GM18526 (cell line): ENCODE measurements around the gene GPR17.

ENCODE experiments used
- POLR2A ChIP-seq: IDR thresholded peaks from 3 replicates; pipeline ENCODE4 v1.6.1; 2011; ENCODE audit not compliant: insufficient read length; ENCODE audit errors: extremely low read depth

Gene GPR17

GRCh38 chr2:127673291-127674069 is 27.5 kb downstream of the GPR17 start:
- TF ChIP-seq POLR2A, result no peak

- no peak for TF ChIP-seq POLR2A
These were observed 28.6 kb downstream of the GPR17 start for GRCh38 chr2:127674241-127675209.

DNA sequence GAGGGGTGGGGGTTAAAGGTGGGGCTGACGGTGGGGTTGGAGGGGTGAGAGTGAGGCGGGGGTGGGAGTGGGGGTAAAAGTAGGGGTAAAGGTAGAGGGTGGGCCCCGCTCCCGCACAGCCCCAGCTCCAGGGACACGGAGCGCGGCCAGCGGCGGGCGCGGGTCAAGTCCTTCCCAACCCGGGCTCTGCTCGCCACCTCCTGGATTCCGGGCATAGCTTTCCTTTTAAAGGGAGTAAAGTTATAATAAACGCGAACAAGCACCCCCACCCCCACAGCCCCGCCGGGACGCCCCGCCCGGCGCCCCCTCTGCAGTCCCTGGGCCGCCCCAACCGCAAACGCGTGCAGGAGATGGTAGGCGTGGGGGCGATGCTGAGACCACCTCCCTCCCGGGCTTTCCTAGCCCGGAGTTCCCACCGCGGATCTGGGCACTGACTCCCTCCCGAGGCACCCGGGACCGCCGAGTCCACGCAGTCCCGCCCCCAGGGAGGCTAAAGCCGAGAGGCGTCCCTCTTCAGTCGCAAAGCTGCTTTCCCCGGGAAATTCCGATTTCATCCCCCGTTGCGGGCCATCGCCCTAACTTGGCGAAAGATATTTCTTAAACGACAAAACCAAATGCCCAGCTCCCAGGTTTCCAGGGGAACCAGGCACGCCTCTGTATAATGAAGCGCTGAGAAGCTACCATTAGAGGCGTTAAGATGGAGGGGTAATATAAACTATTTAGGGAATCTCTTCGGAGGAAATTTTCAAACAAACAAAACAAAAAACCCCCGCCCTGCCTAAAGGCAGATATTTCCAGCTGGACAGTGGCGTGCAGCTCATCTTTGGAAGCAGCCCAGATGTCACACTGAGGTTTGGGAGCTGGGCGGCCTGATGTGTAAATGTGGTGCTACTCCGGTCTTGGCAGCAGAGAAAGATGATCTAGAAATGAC is 29.6 kb downstream of the GPR17 start, which contains the start of gene LIMS2:
TSS of gene LIMS2 (minus strand) at position 200 of the 931 bp plus-strand sequence. CDS start 506 bp downstream, outside the sequence.
- TF ChIP-seq POLR2A, result no peak

- no peak for TF ChIP-seq POLR2A
These were observed 31.0 kb downstream of the GPR17 start for GRCh38 chr2:127676906-127677305.

- TF ChIP-seq POLR2A, result no peak
These were observed 32.6 kb downstream of the GPR17 start for GRCh38 chr2:127678531-127678930.

DNA sequence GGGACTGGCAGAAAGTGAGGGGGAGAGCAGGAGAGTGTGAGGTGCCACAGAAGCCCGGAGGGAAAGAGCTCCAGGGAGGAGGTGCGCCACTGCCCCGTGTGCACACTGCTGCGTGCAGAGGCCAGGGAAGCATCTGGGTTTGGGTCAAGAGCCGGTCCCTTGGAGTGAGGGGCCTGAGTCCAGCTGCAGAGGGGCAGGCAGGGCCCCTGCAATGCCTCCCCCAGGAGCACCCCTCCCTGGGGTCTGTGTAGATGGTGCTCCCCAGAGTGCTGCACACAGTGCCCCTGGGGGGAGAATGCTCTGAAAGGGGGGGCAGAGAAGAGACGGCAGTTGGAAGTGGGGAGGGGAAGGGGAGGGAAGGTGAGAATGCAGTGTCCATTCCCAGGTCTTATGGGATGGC is 33.0 kb downstream of the GPR17 start:
- no peak for TF ChIP-seq POLR2A

- no peak for TF ChIP-seq POLR2A
These were observed 33.9 kb downstream of the GPR17 start for GRCh38 chr2:127679680-127680361.

DNA sequence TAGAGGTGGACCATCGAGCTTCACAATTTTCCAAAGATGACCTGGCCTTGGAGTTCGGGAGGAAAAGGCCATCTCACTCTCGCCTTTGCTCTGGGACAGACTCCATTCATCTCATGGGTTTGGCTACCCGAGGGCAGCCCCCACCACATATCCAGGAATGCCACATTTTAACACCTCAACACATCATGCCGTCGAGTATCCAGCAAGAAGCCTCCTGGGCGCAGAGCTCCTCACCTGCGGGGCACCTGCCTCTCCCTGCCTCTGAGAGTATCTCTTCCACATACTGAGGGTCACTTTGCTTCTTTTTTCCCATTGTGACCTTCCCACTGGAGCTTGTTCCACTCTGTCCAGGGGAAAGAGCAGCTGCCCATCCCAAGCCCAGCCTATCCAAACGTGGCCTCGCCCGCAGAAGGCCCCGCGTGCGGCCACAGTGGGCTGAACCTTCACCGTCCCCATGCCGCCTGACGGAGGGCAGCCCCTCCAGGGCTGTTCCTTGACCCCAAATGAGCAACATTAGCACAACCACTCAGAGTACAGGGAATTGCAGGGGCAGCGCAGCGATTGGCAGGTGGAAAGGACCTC is 34.8 kb downstream of the GPR17 start:
- no peak for TF ChIP-seq POLR2A

GRCh38 chr2:127681288-127681804 is 35.4 kb downstream of the GPR17 start:
- TF ChIP-seq POLR2A, result no peak

DNA sequence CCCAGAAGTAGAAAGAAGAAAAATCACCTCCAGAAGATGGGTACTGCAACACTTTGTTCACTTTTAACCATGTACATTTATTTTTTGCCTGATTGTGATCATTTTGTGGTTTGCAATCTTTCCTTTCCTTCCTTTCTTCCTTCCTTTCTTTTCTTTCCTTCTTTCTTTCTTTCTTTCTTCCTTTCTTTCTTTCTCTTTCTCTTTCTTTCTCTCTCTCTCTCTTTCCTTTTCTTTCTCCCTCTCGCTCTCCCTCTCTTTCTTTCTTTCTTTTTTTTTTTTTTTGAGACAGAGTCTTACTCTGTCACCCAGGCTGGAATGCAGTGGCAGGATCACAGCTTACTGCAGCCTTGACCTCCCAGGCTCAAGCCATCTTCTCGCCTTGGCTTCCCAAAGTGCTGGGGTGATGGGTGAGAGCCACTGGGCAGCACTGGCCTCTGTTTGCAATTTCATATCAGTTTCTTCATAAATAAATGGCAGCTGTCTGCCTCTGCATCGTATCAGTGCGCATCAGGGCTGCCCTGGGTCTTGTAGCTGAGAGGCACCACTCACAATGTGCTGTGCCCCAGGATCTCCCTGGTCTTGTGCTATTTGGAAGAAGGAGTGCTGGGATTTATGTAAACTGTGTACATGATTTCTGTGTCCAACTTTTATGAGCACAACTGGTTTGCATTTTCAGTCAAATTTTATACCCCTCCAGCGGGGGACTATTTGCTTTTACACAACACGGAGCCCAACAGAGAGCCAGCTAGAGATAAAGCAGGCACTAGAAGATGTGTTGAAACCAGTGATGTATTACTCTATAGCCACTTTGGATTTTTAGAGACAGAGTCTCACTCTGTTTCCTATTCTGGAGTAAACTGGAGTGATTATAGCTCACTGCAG is 36.3 kb downstream of the GPR17 start:
- TF ChIP-seq POLR2A, result no peak

DNA sequence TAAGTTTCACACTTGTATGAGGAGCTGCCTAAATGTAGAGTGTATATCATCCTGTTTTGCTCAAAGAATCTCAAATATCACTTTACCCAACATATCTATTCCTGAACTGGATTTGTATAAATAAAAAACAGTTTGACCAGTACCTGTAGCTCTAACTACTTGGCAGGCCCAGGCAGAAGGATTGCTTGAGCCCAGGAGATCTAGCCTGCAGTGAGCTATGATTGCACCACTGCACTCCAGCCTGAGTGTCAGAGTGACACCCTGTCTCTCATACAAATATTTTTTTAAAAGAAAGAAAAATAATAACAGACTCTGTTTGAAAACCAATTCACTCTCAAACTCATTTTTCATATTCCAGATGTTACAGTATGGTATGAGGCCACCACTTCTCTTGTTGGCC is 37.1 kb downstream of the GPR17 start:
- no peak for TF ChIP-seq POLR2A

DNA sequence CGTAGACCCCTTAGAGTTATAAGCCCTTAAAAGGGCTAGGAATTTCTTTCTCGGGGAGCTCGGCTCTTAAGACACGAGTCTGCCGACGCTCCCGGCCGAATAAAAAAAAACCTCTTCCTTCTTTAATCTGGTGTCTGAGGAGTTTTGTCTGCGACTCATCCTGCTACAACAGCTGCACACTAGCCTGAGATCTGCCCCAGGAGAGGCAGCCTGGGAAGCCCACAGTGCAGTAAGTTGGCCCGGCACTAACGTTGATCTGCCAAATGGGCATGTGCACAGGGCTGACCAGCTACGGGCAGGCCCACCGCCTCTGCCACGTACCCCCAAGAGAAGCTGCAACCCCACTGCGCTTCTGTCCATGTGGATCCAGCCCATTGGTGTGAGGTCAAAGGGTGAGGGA is 37.8 kb downstream of the GPR17 start:
- no peak for TF ChIP-seq POLR2A
